Hepatocyte (in vitro differentiated cells): ENCODE results near the gene SCYGR6. TPM values are rescaled to one million over a fixed set of nuclear protein-coding genes. Genes with fewer than 3 reads are reported as not detected.
A peak's percentile ranks its signal among the peaks of the same experiment; 100 is the strongest.

Experiments
- DNase-seq: peaks from one replicate; pipeline ENCODE4 v3.0.0-alpha.2; 2016; ENCODE audit warnings: low spot score
- H2AFZ ChIP-seq: fragments of 200-600 bp; sonication (generic); 2 replicates; pipeline ENCODE4 v1.6.0; 2016; ENCODE audit warnings: antibody characterized with exemption, mild to moderate bottlenecking
- H3K27ac ChIP-seq: fragments of 200-600 bp; sonication (generic); 2 replicates; pipeline ENCODE4 v1.5.1; 2016; ENCODE audit warnings: mild to moderate bottlenecking
- H3K27me3 ChIP-seq: fragments of 200-600 bp; sonication (generic); 2 replicates; pipeline ENCODE4 v1.6.1; 2016
- H3K36me3 ChIP-seq: fragments of 200-600 bp; sonication (generic); replicated peaks from 2 replicates; pipeline ENCODE4 v1.5.1; 2016; ENCODE audit warnings: low read depth; ENCODE audit not compliant: insufficient read depth
- H3K4me1 ChIP-seq: fragments of 200-600 bp; sonication (generic); 2 replicates; pipeline ENCODE4 v1.5.1; 2016; ENCODE audit warnings: mild to moderate bottlenecking, moderate library complexity; ENCODE audit not compliant: insufficient read depth
- H3K4me2 ChIP-seq: fragments of 200-600 bp; sonication (generic); 2 replicates; pipeline ENCODE4 v1.6.0; 2016
- H3K4me3 ChIP-seq: fragments of 200-600 bp; sonication (generic); 2 replicates; pipeline ENCODE4 v1.5.1; 2016; ENCODE audit warnings: mild to moderate bottlenecking
- H3K79me2 ChIP-seq: fragments of 200-600 bp; sonication (generic); 2 replicates; pipeline ENCODE4 v1.6.0; 2017; ENCODE audit warnings: mild to moderate bottlenecking
- H3K9me2 ChIP-seq: fragments of 200-600 bp; sonication (generic); replicated peaks from 2 replicates; pipeline ENCODE4 v1.6.0; 2017; ENCODE audit warnings: mild to moderate bottlenecking; ENCODE audit not compliant: insufficient read depth
- H3K9me3 ChIP-seq: fragments of 200-600 bp; sonication (generic); 2 replicates; pipeline ENCODE4 v1.5.1; 2016; ENCODE audit warnings: low read depth, mild to moderate bottlenecking
- H4K20me1 ChIP-seq: fragments of 200-600 bp; sonication (generic); 2 replicates; pipeline ENCODE4 v1.6.0; 2016; ENCODE audit warnings: mild to moderate bottlenecking; ENCODE audit not compliant: insufficient read depth, poor library complexity, severe bottlenecking
- CTCF ChIP-seq: fragments of 200-600 bp; sonication (generic); IDR thresholded peaks from 2 replicates; pipeline ENCODE4 v1.5.1; 2016; ENCODE audit warnings: antibody characterized with exemption, mild to moderate bottlenecking; ENCODE audit not compliant: poor library complexity
- EZH2 ChIP-seq: fragments of 200-600 bp; sonication (generic); IDR thresholded peaks from 2 replicates; pipeline ENCODE4 v1.6.1; 2016; ENCODE audit warnings: antibody characterized with exemption, mild to moderate bottlenecking, borderline replicate concordance
- EZH2phosphoT487 ChIP-seq: fragments of 200-600 bp; sonication (generic); IDR thresholded peaks from one replicate; pipeline ENCODE4 v1.6.1; 2018; ENCODE audit warnings: antibody characterized with exemption, mild to moderate bottlenecking, low read depth, moderate library complexity; ENCODE audit not compliant: unreplicated experiment, severe bottlenecking
- WGBS: methylation state at CpG from one replicate; pipeline ENCODE4 v1.1.6; 2016; ENCODE audit warnings: low lambda C conversion rate; ENCODE audit errors: missing lambda C conversion rate; 5-methylcytosine and 5-hydroxymethylcytosine counted together
- polyA plus RNA-seq: library from polyadenylated mRNA; unstranded; fragments of >200 nt; fragmentation: Nextera tagmentation; extraction: Ambion mirVana; gene quantifications from 2 replicates; pipeline ENCODE4 v1.2.1, GENCODE V29; 2016
- total RNA-seq: library from RNA; depleted of rRNA; stranded (reverse); fragments of >200 nt; gene quantifications from 2 replicates; pipeline ENCODE4 v1.2.3, GENCODE V29; 2014

The SCYGR6 gene
- total and polyA plus RNA-seq, 2 experiments from 2014 or later: not detected

GRCh38 chr2:227703961-227704360, 20.6 kb downstream of the SCYGR6 start:
- Histone ChIP-seq H3K79me2 (peaks cover 3% of the 10 kb centered on the region), H4K20me1 (no peaks in the 10 kb centered on the region), H3K4me1 (peaks cover 18% of the 10 kb centered on the region), H2AFZ (no peak overlapping the region), H3K4me3 (no peak overlapping the region), H3K27me3 (no peaks in the 10 kb centered on the region), H3K9me3 (no peaks in the 10 kb centered on the region), H3K4me2 (no peak overlapping the region), H3K9me2 (no peaks in the 10 kb centered on the region), H3K36me3 (no peaks in the 10 kb centered on the region), H3K27ac (peak overlapping the region; percentile 81)
- no peak for DNase-seq
- WGBS: 88% methylated on average over 3 of the region's 3 CpGs
- TF ChIP-seq CTCF (no peak), EZH2 (no peak), EZH2phosphoT487 (no peak)

- WGBS: 23% methylated on average over 4 of the region's 4 CpGs
- H3K4me3 ChIP-seq: no peak overlapping the region
- H3K27me3 ChIP-seq: no peaks in the 10 kb centered on the region
- H3K36me3 ChIP-seq: no peaks in the 10 kb centered on the region
- peak overlapping the region; percentile 30 for H3K4me2 ChIP-seq
- H3K9me2 ChIP-seq: no peaks in the 10 kb centered on the region
- TF ChIP-seq CTCF: no peak
- no peak for TF ChIP-seq EZH2phosphoT487
- TF ChIP-seq EZH2: no peak
- peaks cover 18% of the 10 kb centered on the region for H3K4me1 ChIP-seq
- H3K9me3 ChIP-seq: no peaks in the 10 kb centered on the region
- peaks cover 3% of the 10 kb centered on the region for H3K79me2 ChIP-seq
- no peaks in the 10 kb centered on the region for H4K20me1 ChIP-seq
- peak overlapping the region; percentile 81 for H3K27ac ChIP-seq
- DNase-seq: peak; percentile 42
- no peak overlapping the region for H2AFZ ChIP-seq
These were observed 21.3 kb downstream of the SCYGR6 start for GRCh38 chr2:227703280-227703732.

- WGBS: 39% methylated on average over 3 of the region's 3 CpGs
- TF ChIP-seq CTCF (no peak), EZH2phosphoT487 (no peak), EZH2 (no peak)
- no peak overlapping the region for H2AFZ ChIP-seq
These were observed 23.0 kb downstream of the SCYGR6 start for GRCh38 chr2:227701556-227701955.

More at GRCh38 chr2:227701556-227701955, 23.0 kb downstream of the SCYGR6 start:
- H3K9me3 ChIP-seq: no peaks in the 10 kb centered on the region
- peaks cover 18% of the 10 kb centered on the region for H3K4me1 ChIP-seq
- H4K20me1 ChIP-seq: no peaks in the 10 kb centered on the region
- no peak overlapping the region for H3K4me3 ChIP-seq
- no peaks in the 10 kb centered on the region for H3K27me3 ChIP-seq
- no peaks in the 10 kb centered on the region for H3K36me3 ChIP-seq
- peak overlapping the region; percentile 59 for H3K27ac ChIP-seq
- peak; percentile 32 for DNase-seq
- H3K79me2 ChIP-seq: no peaks in the 10 kb centered on the region
- no peaks in the 10 kb centered on the region for H3K9me2 ChIP-seq
- H3K4me2 ChIP-seq: no peak overlapping the region
